Motor neuron (in vitro differentiated cells): ENCODE results near the gene SYT12. TPM values are rescaled to one million over a fixed set of nuclear protein-coding genes. Genes with fewer than 3 reads are reported as not detected.
A peak's percentile ranks its signal among the peaks of the same experiment; 100 is the strongest.

Experiments
- ATAC-seq, 8 experiments: fragments of 200-7000 bp; cut with Tn5 transposase; replicated peaks in 6 of 8; 2 replicates each; pipeline ENCODE4 v1.8.0; 2021; ENCODE audit warnings: mild to moderate bottlenecking in 8 of 8, moderate library complexity in 8 of 8
- H3K27ac ChIP-seq, 2 donors: fragments of 250-450 bp; sonication (Bioruptor Pico); 2 replicates each; pipeline ENCODE4 v1.9.0; 2021; ENCODE audit warnings: antibody characterized with exemption in 2 of 2, mild to moderate bottlenecking in 2 of 2, moderate library complexity in 1 of 2
- H3K4me1 ChIP-seq, 2 donors: fragments of 250-450 bp; sonication (Bioruptor Pico); replicated peaks in 1 of 2; 2 replicates each; pipeline ENCODE4 v1.6.1; 2021; ENCODE audit warnings: antibody characterized with exemption in 2 of 2, mild to moderate bottlenecking in 2 of 2, moderate library complexity in 1 of 2
- H3K4me3 ChIP-seq, 5 donors: fragments of 250-450 bp; sonication (Bioruptor Pico); 2 replicates each; pipeline ENCODE4 v1.9.0; 2021; ENCODE audit warnings: antibody characterized with exemption in 5 of 5, mild to moderate bottlenecking in 5 of 5, moderate library complexity in 4 of 5
- WGBS, 10 experiments: fragments of 450-650 bp; shearing (Covaris generic); methylation state at CpG; one replicate each; pipeline ENCODE4 v1.0.0; 2022; 5-methylcytosine and 5-hydroxymethylcytosine counted together
- in situ Hi-C, 9 experiments: fragments of 400-800 bp; cut with MboI; loops; one replicate each; pipeline ENCODE4 v1.15.0; 2021; ENCODE audit warnings: low sequenced_read_pairs in 9 of 9, low pct_unique_long_range_greater_than_20kb in 2 of 9; ENCODE audit not compliant: unreplicated experiment in 9 of 9
- total RNA-seq, 8 experiments: library from RNA; unstranded; fragments of 300-600 nt; gene quantifications; 2 replicates each; pipeline versions ENCODE4 v1.2.3 to v1.2.4, GENCODE V29; 2022

SYT12 gene
- total RNA-seq, 8 experiments from 2014 or later: 0.40 to 4.8 (median 2.0) TPM

DNA sequence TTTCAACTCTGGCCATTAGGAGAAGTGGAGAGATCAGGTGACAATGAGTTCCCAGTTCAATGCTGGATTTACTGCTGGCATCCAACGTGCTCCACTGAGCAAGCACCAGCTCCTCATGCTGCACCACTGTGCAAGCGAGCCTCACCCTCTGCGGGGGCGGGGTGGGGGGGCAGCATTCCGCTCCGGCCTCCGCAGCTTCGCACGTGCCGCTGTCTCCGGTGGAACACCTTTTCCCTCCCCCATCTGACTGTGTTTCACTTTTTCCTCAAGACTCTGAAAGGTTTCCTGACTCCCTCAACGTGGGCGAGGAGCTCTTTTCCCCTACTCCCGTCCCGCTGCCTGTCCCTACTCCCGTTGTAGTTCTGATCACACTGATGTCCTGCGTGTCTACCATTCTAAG is 32.9 kb downstream of the SYT12 start:
- in situ Hi-C loops: no loop called here
- no peak overlapping the region for H3K27ac ChIP-seq
- peak in 1 of 8 experiments; percentile 5 for ATAC-seq
- H3K4me3 ChIP-seq: no peak overlapping the region
- WGBS, 10 experiments: 0 to 71% (median 49%) methylated on average over 2 to 13 of the region's 17 CpGs; no CpG with 5 or more reads in 6 of the 10 experiments
- peaks cover 0 to 10% of the 10 kb centered on the region in 2 donors for H3K4me1 ChIP-seq

DNA sequence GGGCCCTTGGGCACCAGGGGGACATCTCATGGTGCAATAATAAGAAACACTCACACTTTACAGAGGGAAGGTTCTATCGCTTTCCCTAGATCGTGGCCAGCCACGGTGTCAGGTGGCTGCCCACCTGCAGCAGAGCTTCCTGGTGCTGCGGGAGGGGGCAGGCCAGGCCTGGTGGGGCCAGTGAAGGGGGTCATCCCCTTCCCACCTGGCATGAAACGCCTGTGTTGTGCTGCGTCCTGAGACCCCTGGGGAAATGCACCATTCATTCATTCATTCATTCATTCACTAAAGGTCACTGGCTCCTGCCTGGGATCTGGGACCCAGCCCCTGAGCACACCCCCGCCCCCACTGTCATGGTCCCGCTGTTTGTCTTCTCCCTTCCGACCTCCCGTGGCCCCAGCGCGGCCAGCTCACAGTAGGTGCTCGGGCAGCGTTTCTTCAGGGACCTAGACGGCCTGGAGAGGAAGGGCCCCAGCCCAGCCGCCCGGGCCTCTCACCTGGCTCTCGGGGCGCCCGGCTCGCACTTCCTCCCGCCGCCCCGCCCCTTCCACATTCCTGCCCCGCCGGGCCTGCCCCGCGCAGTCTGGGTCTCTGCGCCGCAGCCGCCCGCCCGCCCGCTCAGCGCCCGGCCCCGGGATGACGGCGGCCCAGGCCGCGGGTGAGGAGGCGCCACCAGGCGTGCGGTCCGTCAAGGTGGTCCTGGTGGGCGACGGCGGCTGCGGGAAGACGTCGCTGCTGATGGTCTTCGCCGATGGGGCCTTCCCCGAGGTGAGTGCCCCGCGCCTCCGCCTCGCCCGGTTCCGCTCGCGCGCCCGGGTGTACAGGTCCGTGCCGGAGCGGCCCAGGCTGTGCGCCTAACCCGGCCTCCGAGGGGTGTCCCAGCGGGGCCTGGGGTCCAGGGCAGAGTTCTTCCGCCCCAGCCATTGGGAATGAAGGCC is 33.6 kb downstream of the SYT12 start, which contains the start of gene RHOD:
TSS of gene RHOD (plus strand) at position 581 of the 938 bp plus-strand sequence. CDS start at position 637, 56 bp downstream.
- no peak within 1 kb of the TSS for H3K27ac ChIP-seq
- in situ Hi-C loops: no loop called here
- WGBS, 10 experiments: 39 to 60% (median 48%) methylated on average over 1 to 6 of the region's 72 CpGs; no CpG with 5 or more reads in 6 of the 10 experiments
- peak; percentile 13 to 69 (median 46) for ATAC-seq
- peaks cover 0 to 10% of the 10 kb centered on the region in 2 donors for H3K4me1 ChIP-seq
- peak within 1 kb of the TSS in 1 of 5 donors; percentile 20 for H3K4me3 ChIP-seq

DNA sequence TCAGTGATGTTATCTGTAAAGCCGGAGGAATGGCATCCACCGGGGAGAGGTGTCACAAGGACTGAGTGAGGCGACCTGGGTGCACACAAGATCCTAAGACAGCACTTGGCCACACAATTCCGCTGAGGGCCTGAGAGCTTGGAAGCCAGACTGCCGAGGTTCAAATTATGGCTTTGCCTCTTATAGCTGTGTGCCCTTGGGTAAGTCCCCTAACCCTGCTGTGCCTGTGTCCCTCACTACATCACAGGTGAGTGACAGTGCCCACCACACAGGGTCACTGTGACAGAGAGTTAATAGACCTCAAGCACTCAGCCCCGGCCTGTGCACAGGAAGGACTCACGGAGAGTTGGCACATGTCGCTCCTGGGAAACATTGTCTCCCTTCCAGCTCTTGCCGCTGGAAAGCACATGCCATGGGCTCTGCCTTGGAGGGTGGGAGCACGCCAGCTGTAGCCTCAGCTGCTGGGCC is 34.3 kb downstream of the SYT12 start:
- ATAC-seq: no peak
- no peak overlapping the region for H3K27ac ChIP-seq
- H3K4me3 ChIP-seq: no peak overlapping the region
- WGBS, 10 experiments: 17 to 100% (median 47%) methylated on average over 1 to 2 of the region's 10 CpGs; no CpG with 5 or more reads in 5 of the 10 experiments
- peaks cover 0 to 10% of the 10 kb centered on the region in 2 donors for H3K4me1 ChIP-seq
- in situ Hi-C loops: no loop called here

DNA sequence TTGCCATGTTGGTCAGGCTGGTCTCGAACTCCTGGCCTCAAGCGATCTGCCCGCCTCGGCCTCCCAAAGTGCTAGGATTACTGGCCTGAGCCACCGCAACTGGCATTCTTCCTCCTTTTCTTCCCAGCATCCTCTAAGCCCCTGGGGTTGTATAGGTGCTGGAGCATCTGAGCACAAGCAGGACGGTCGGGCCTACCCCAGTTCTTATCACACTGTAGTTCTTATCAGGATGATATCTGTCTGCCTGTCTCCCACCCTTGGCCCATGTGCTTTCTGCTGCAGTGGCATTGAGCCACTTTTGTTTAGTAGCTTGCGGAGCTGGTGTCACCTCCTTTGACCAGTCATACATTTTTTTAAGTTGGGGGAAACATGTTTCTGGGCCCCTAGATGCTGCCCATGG is 35.6 kb downstream of the SYT12 start:
- Histone ChIP-seq H3K4me3 (no peak overlapping the region), H3K27ac (no peak overlapping the region), H3K4me1 (peaks cover 0 to 10% of the 10 kb centered on the region in 2 donors)
- 83 to 92% (median 88%) methylated on average over 1 to 6 of the region's 8 CpGs; no CpG with 5 or more reads in 7 of the 10 experiments for WGBS, 10 experiments
- in situ Hi-C loops: no loop called here
- no peak for ATAC-seq

DNA sequence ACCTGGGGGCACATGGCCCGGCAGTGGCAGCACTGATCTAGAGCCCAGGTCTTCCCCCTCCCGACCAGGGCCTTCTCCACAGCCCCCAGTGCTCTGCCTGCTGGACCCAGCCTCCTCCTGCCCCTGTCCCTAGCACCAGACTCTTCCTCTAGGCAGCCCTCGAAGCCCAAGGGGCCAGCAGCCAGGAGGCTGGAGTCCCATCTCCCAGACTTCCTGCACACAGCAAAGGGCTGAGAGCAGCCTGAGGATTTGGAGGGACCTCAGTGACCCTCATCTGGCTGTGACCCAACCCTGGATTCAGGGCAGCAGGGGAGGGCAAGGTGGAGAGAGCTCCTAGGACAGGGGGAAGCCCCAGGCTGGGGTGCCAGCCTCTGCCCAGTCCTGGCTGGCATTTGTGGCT is 36.7 kb downstream of the SYT12 start:
- 70 to 83% methylated on average over 1 to 2 of the region's 3 CpGs; no CpG with 5 or more reads in 8 of the 10 experiments for WGBS, 10 experiments
- Histone ChIP-seq H3K4me3 (no peak overlapping the region), H3K27ac (no peak overlapping the region), H3K4me1 (peaks cover 0 to 10% of the 10 kb centered on the region in 2 donors)
- in situ Hi-C loops: no loop called here
- no peak for ATAC-seq

DNA sequence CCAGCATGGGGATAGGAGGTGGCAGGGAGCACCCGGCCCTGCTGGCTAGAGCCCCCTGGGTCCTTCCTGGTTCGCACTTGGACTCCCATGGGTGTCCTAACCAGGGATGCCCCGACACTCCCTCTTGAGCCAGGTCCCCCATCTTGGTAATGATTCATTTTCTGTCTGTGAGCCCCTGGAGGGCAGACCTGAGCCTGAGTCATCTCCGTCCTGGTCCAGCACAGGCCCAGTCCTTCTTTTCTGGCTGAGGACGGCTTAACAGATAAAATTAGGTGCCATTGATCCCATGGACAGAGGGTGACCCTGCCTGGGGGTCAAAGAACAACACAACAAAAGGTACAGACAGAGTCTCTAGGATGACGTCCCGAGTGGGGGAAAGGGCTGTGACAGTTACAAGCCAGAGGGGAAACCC is 37.2 kb downstream of the SYT12 start:
- in situ Hi-C loops: no loop called here
- no peak for ATAC-seq
- WGBS, 10 experiments: 40 to 100% (median 87%) methylated on average over 1 to 2 of the region's 7 CpGs; no CpG with 5 or more reads in 4 of the 10 experiments

DNA sequence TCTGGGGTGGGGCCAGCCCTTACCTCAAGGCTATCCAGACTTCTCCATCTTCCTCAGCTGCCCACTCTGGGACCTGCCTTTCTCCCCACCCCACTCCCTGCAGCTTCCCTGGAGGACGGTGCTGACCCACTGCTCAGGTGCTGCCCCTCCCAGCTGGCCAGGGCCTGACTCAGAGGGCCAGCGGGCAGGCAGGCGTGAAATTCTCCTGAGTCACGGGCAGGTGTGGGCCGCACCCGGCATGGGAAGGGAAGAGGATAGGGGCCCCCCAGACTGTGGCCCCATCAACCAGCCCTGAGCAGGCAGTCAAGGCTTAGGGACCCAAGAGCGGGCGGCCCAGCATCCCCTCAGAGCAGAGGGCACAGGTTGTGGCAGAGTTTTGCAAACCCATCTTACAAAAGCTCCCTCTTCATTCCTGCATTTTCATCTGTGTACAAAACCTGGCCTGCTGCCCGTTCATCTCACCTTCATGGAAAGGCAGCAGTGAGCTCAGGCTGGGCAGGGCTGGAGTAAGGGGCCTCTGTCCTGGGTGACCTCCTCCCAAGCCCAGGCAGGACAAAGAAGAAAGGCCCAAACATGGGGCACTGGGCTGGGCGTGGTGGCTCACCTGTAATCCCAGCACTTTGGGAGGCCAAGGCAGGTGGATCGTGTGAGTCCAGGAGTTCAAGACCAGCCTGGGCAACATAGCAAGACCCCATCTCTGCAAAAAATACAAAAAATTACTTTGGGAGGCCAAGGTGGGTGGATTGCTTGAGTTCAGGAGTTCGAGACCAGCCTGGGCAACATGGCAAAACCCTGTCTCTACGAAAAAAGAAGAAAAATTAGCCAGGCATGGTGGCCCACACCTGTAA is 39.8 kb downstream of the SYT12 start:
- WGBS, 10 experiments: 72 to 100% (median 87%) methylated on average over 1 to 4 of the region's 13 CpGs; no CpG with 5 or more reads in 3 of the 10 experiments
- in situ Hi-C loops: no loop called here
- ATAC-seq: no peak

More for the DNA sequence above, 37.2 kb downstream of the SYT12 start:
- peaks cover 0 to 10% of the 10 kb centered on the region in 2 donors for H3K4me1 ChIP-seq
- H3K27ac ChIP-seq: no peak overlapping the region
- H3K4me3 ChIP-seq: no peak overlapping the region

DNA sequence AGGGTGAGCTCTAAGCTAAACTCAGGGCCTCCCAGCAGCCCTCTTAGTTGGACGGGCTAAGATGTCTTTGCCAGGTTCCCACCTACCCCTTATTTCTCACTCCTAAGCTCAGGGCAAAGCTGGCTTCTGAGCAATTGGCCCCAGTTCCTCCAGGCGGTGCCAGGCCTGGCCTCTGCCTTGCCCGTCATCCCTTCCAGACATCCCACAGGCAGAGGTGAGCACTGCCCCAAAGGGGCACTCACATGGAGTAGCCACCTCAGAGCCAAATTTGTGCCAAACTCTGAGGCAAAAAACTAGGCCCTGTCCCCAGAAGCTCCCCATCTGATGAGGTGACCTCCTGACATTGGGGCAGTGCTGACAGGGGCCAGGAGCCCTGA is 43.4 kb downstream of the SYT12 start:
- ATAC-seq: no peak
- in situ Hi-C loops: no loop called here
- Histone ChIP-seq H3K4me1 (no peaks in the 10 kb centered on the region), H3K27ac (no peak overlapping the region), H3K4me3 (no peak overlapping the region)
- 90% methylated on average over 2 of the region's 3 CpGs; no CpG with 5 or more reads in 9 of the 10 experiments for WGBS, 10 experiments

More for the DNA sequence above, 39.8 kb downstream of the SYT12 start:
- Histone ChIP-seq H3K4me3 (no peak overlapping the region), H3K4me1 (no peaks in the 10 kb centered on the region), H3K27ac (no peak overlapping the region)

DNA sequence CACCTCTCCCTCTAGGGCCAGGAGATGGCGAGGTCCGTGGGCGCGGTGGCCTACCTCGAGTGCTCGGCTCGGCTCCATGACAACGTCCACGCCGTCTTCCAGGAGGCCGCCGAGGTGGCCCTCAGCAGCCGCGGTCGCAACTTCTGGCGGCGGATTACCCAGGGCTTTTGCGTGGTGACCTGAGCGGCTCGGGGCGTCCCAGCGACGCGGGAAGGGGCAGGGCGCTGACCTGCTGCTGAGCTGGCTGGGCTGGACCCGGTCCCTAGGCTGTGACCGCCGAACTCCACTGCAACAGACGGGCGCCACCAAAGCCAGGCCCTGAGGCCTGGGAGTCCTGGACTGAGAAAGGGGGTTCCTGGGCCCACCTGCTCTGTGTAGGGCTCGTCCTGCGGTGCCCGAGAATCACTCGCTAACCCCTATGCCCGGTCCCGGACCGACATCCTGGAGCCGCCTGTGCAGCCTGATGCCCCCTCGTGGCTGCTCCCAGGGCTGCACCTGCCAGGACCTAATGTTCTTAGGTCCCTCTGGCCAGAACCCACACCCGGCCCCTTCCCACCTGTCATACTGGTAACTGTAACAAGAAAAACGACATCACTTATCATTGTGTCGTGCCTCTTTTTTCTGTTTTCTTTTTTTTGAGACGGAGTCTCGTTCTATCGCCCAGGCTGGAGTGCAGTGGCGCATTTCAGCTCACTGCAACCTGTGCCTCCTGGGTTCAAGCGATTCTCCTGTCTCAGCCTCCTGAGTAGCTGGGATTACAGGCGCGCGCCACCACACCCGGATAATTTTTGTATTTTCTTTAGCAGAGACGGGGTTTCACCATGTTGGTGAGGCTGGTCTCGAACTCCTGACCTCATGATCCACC is 48.7 kb downstream of the SYT12 start:
- 33 to 90% (median 56%) methylated on average over 2 to 26 of the region's 53 CpGs; no CpG with 5 or more reads in 1 of the 10 experiments for WGBS, 10 experiments
- peak; percentile 33 to 81 (median 68) for ATAC-seq
- no peaks in the 10 kb centered on the region for H3K4me1 ChIP-seq
- no peak overlapping the region for H3K4me3 ChIP-seq
- in situ Hi-C loops: no loop called here
- no peak overlapping the region for H3K27ac ChIP-seq

DNA sequence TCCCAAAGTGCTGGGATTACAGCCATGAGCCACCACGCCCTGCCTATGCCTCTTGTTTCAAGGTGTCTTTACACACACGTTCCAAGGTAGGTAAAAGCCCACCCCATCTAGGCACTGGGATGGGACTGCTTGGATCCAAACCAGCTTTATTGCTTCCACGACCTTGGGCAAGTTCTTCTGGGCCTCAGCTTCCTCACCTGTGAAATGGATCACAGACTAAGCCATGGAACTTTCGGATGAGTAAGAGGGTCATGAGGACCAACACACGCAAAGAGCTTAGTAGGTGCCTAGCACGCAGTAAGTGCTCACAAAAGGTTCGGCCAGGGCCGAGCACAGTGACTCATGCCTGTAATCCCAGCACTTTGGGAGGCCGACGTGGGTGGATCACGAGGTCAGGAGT is 49.4 kb downstream of the SYT12 start:
- Histone ChIP-seq H3K4me1 (no peaks in the 10 kb centered on the region), H3K4me3 (no peak overlapping the region), H3K27ac (no peak overlapping the region)
- in situ Hi-C loops: no loop called here
- 70 to 97% (median 83%) methylated on average over 2 to 6 of the region's 11 CpGs; no CpG with 5 or more reads in 5 of the 10 experiments for WGBS, 10 experiments
- no peak for ATAC-seq

DNA sequence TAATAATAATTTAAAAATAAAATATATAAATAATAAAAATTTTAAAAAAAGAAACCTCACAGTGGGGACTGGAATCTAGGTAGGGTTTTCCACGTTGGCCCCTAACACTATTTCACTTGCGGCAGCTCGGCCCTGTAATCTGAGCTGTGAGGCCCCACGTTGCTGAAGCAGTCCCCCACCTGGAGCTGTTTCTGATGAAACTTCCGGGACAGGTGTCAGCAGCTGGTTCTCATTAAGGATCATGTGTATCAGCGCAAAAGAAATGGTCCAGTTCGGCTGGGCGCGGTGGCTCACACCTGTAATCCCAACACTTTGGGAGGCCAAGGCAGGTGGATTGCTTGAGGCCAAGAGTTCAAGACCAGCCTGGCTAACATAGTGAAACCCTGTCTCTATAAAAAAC is 51.0 kb downstream of the SYT12 start:
- WGBS, 10 experiments: 69 to 96% (median 84%) methylated on average over 2 to 8 of the region's 9 CpGs; no CpG with 5 or more reads in 3 of the 10 experiments
- Histone ChIP-seq H3K27ac (no peak overlapping the region), H3K4me1 (no peaks in the 10 kb centered on the region), H3K4me3 (no peak overlapping the region)
- no peak for ATAC-seq
- in situ Hi-C loops: no loop called here

DNA sequence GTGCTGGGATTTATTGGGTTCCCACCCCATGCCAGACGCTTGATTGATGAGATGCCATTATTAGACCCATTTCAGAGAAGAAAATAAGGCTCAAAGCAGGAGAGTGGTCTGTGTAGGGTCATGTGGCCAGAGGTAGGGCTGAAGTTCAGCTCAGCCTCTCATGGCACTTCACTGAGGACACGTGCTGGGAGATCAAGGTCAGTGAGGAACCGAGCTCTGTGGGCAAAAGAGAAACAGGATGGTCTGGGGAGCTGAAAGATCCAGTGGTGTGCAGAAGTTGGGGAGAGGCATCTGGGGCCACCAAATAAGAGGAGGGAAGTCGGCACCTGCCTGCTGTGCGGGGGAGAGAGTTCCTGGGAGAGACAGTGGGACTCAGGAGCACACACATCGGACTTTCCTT is 53.3 kb downstream of the SYT12 start:
- in situ Hi-C loops: no loop called here
- 78 to 100% (median 94%) methylated on average over 1 to 3 of the region's 6 CpGs; no CpG with 5 or more reads in 7 of the 10 experiments for WGBS, 10 experiments
- ATAC-seq: no peak
- Histone ChIP-seq H3K27ac (no peak overlapping the region), H3K4me3 (no peak overlapping the region), H3K4me1 (no peaks in the 10 kb centered on the region)
